ENCODE data around the gene KIF26A.

The KIF26A gene

GRCh38 chr14:104202259-104203070, 64.1 kb downstream of the KIF26A start:
- Histone ChIP-seq H3K4me3 (ENCODE audit: low read depth, low read length, poor library complexity, severe bottlenecking) (no peak overlapping the region), H2AFZ (ENCODE audit: low read length) (no peak overlapping the region), H3K4me2 (ENCODE audit: low read length) (no peak overlapping the region), H3F3A (ENCODE audit: insufficient read depth, low read length) (no peaks in the 10 kb centered on the region), H3K27ac (ENCODE audit: low read depth, low read length, poor library complexity, severe bottlenecking) (no peak overlapping the region), H3K9me2 (ENCODE audit: low read depth, low read length) (no peaks in the 10 kb centered on the region), H3K9me3 (ENCODE audit: low read length) (no peaks in the 10 kb centered on the region), H4K20me1 (ENCODE audit: insufficient read depth, low read length) (no peaks in the 10 kb centered on the region), H3K9ac (ENCODE audit: low read length) (no peak overlapping the region), H3K79me2 (ENCODE audit: insufficient read depth, low read length) (no peaks in the 10 kb centered on the region), H3K36me3 (ENCODE audit: insufficient read depth, low read length) (no peaks in the 10 kb centered on the region), H3K27me3 (ENCODE audit: insufficient read depth, low read length) (peaks cover 6% of the 10 kb centered on the region; the same call in 1 of the 2 replicates), H3K4me1 (ENCODE audit: insufficient read depth, low read length, severe bottlenecking) (no peaks in the 10 kb centered on the region)
- TF ChIP-seq EZH2 (IDR thresholded peaks at IDR 0.05; ENCODE audit: borderline replicate concordance, low read length) (no peak), CTCF (IDR thresholded peaks at IDR 0.05; ENCODE audit: low read length) (no peak)

- Histone ChIP-seq H3K4me3 (ENCODE audit: low read depth, low read length, poor library complexity, severe bottlenecking) (no peak overlapping the region), H3K9me3 (ENCODE audit: low read length) (no peaks in the 10 kb centered on the region), H3F3A (ENCODE audit: insufficient read depth, low read length) (no peaks in the 10 kb centered on the region), H3K9me2 (ENCODE audit: low read depth, low read length) (no peaks in the 10 kb centered on the region), H3K27me3 (ENCODE audit: insufficient read depth, low read length) (peaks cover 9% of the 10 kb centered on the region; the same call in 1 of the 2 replicates), H4K20me1 (ENCODE audit: insufficient read depth, low read length) (no peaks in the 10 kb centered on the region), H3K4me1 (ENCODE audit: insufficient read depth, low read length, severe bottlenecking) (no peaks in the 10 kb centered on the region), H3K79me2 (ENCODE audit: insufficient read depth, low read length) (no peaks in the 10 kb centered on the region), H3K9ac (ENCODE audit: low read length) (no peak overlapping the region), H3K36me3 (ENCODE audit: insufficient read depth, low read length) (no peaks in the 10 kb centered on the region), H2AFZ (ENCODE audit: low read length) (no peak overlapping the region), H3K4me2 (ENCODE audit: low read length) (no peak overlapping the region), H3K27ac (ENCODE audit: low read depth, low read length, poor library complexity, severe bottlenecking) (no peak overlapping the region)
- TF ChIP-seq CTCF (IDR thresholded peaks at IDR 0.05; ENCODE audit: low read length), result no peak
- no peak for TF ChIP-seq EZH2 (IDR thresholded peaks at IDR 0.05; ENCODE audit: borderline replicate concordance, low read length)
Measured at GRCh38 chr14:104203071-104203425, 64.7 kb downstream of the KIF26A start.

- no peaks in the 10 kb centered on the region for H3K79me2 ChIP-seq (ENCODE audit: insufficient read depth, low read length)
- H3K9ac ChIP-seq (ENCODE audit: low read length), result no peak overlapping the region
- H2AFZ ChIP-seq (ENCODE audit: low read length), result no peak overlapping the region
- no peaks in the 10 kb centered on the region for H4K20me1 ChIP-seq (ENCODE audit: insufficient read depth, low read length)
- no peaks in the 10 kb centered on the region for H3K9me2 ChIP-seq (ENCODE audit: low read depth, low read length)
- no peak for TF ChIP-seq EZH2 (IDR thresholded peaks at IDR 0.05; ENCODE audit: borderline replicate concordance, low read length)
- H3K27ac ChIP-seq (ENCODE audit: low read depth, low read length, poor library complexity, severe bottlenecking), result no peak overlapping the region
- no peaks in the 10 kb centered on the region for H3K4me1 ChIP-seq (ENCODE audit: insufficient read depth, low read length, severe bottlenecking)
- no peaks in the 10 kb centered on the region for H3K9me3 ChIP-seq (ENCODE audit: low read length)
- no peaks in the 10 kb centered on the region for H3K36me3 ChIP-seq (ENCODE audit: insufficient read depth, low read length)
- H3K4me3 ChIP-seq (ENCODE audit: low read depth, low read length, poor library complexity, severe bottlenecking), result no peak overlapping the region
- 0 out of 2 replicates have a peak, but pooled peaks cover 4% of the 10 kb centered on the region for H3K27me3 ChIP-seq (ENCODE audit: insufficient read depth, low read length)
- H3F3A ChIP-seq (ENCODE audit: insufficient read depth, low read length), result no peaks in the 10 kb centered on the region
- H3K4me2 ChIP-seq (ENCODE audit: low read length), result no peak overlapping the region
Measured at GRCh38 chr14:104204660-104205149, 66.3 kb downstream of the KIF26A start.

Data from OCI-LY1 (cell line).